Jurkat, Clone E6-1 (cell line): ENCODE measurements around the gene JPT2.

ENCODE experiments used
- DNase-seq: peaks from one replicate; pipeline ENCODE4 v3.0.0-alpha.2; 2011; ENCODE audit warnings: low read depth, low spot score
- H3K4me3 ChIP-seq: 2 replicates; pipeline ENCODE4 v1.5.1; 2011; ENCODE audit warnings: mild to moderate bottlenecking, low read length, control low read depth, moderate library complexity

The JPT2 gene

GRCh38 chr16:1650131-1650530, 27.9 kb upstream of the JPT2 start:
- H3K4me3 ChIP-seq, result no peak overlapping the region
- DNase-seq, result no peak

GRCh38 chr16:1651094-1651973, 26.7 kb upstream of the JPT2 start:
- no peak overlapping the region for H3K4me3 ChIP-seq
- no peak for DNase-seq

- no peak overlapping the region for H3K4me3 ChIP-seq
- no peak for DNase-seq
Measured at GRCh38 chr16:1651974-1652312, 26.1 kb upstream of the JPT2 start.

- no peak for DNase-seq
- H3K4me3 ChIP-seq, result no peak overlapping the region
Measured at GRCh38 chr16:1653023-1653422, 25.1 kb upstream of the JPT2 start.

- H3K4me3 ChIP-seq, result no peak overlapping the region
- no peak for DNase-seq
Measured at GRCh38 chr16:1654505-1655268, 23.4 kb upstream of the JPT2 start.

- no peak for DNase-seq
- H3K4me3 ChIP-seq, result no peak overlapping the region
Measured at GRCh38 chr16:1655269-1655807, 22.7 kb upstream of the JPT2 start.

- H3K4me3 ChIP-seq, result no peak overlapping the region
- DNase-seq, result no peak
Measured at GRCh38 chr16:1655909-1656807, 21.9 kb upstream of the JPT2 start.

- H3K4me3 ChIP-seq, result no peak overlapping the region
- no peak for DNase-seq
Measured at GRCh38 chr16:1656808-1657617, 21.1 kb upstream of the JPT2 start.

- no peak for DNase-seq
- no peak overlapping the region for H3K4me3 ChIP-seq
Measured at GRCh38 chr16:1657841-1658240, 20.2 kb upstream of the JPT2 start.

GRCh38 chr16:1659031-1659430, 19.0 kb upstream of the JPT2 start:
- no peak for DNase-seq
- H3K4me3 ChIP-seq, result no peak overlapping the region

- DNase-seq, result no peak
Measured at GRCh38 chr16:1661826-1662225, 16.3 kb upstream of the JPT2 start.

GRCh38 chr16:1662543-1662942, 15.5 kb upstream of the JPT2 start:
- no peak for DNase-seq
- H3K4me3 ChIP-seq, result no peak overlapping the region

More at GRCh38 chr16:1661826-1662225, 16.3 kb upstream of the JPT2 start:
- no peak overlapping the region for H3K4me3 ChIP-seq

- DNase-seq, result no peak
- H3K4me3 ChIP-seq, result no peak overlapping the region
Measured at GRCh38 chr16:1665829-1666228, 12.2 kb upstream of the JPT2 start.

- no peak for DNase-seq
Measured at GRCh38 chr16:1666316-1666715, 11.8 kb upstream of the JPT2 start.

GRCh38 chr16:1667271-1667670, 10.8 kb upstream of the JPT2 start:
- H3K4me3 ChIP-seq, result no peak overlapping the region
- DNase-seq, result no peak

More at GRCh38 chr16:1666316-1666715, 11.8 kb upstream of the JPT2 start:
- H3K4me3 ChIP-seq, result no peak overlapping the region

GRCh38 chr16:1667916-1668315, 10.2 kb upstream of the JPT2 start:
- H3K4me3 ChIP-seq, result no peak overlapping the region
- DNase-seq, result no peak

GRCh38 chr16:1668612-1669319, 9.3 kb upstream of the JPT2 start:
- H3K4me3 ChIP-seq, result no peak overlapping the region
- no peak for DNase-seq

GRCh38 chr16:1669698-1670097, 8.4 kb upstream of the JPT2 start:
- no peak overlapping the region for H3K4me3 ChIP-seq
- no peak for DNase-seq
